HTR-8/SVneo (cell line): Measurements from ENCODE around the gene EIF4G1.

Experiments used
- DNase-seq: peaks from one replicate; pipeline ENCODE4 v3.0.0; 2011; ENCODE audit warnings: low spot score, mixed read lengths; ENCODE audit not compliant: insufficient read length
- FAIRE-seq: peaks from 2 replicates; lab custom pipeline; 2011; peaks lifted over from hg19 to GRCh38; lab: Jason Lieb, UNC

EIF4G1 gene

DNA sequence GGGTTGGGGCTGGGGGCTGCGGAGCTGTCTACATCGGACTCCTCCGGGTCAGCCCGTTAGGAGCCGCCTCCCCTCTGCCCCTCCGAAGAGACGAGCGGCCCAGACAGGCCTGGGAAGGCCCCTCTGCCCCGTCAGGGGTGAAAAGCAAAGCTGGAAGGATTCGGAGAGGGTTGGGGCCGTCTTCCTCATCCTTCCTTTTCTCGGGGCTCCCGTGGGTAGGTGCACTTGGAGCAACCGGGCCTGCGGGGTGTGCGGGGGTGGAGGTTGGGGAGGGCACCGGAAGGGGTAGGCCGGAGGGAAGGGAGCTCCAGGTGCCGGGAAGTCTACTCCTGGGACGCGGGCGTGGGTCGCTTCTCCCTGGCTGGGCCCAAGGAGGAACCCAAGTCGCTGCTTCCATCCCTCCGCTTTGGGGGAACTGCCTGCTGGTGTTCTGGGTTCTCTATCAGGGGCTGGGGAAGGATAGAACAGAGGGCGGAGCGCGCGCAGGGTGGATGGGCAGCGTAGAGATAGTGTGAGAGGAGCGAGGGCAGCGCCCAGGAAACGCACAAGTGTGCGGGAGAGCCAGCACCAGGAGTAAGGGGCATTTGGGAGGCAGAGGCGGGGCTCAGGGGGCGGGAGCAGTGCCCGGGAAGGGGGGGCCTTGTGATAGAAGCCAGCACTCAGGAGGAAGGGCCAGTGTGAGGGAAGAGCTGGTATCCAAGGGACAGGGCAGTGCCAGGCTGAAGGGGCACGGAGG is 47.7 kb downstream of the EIF4G1 start:
- FAIRE-seq (no peak), DNase-seq (peak; percentile 67)

DNA sequence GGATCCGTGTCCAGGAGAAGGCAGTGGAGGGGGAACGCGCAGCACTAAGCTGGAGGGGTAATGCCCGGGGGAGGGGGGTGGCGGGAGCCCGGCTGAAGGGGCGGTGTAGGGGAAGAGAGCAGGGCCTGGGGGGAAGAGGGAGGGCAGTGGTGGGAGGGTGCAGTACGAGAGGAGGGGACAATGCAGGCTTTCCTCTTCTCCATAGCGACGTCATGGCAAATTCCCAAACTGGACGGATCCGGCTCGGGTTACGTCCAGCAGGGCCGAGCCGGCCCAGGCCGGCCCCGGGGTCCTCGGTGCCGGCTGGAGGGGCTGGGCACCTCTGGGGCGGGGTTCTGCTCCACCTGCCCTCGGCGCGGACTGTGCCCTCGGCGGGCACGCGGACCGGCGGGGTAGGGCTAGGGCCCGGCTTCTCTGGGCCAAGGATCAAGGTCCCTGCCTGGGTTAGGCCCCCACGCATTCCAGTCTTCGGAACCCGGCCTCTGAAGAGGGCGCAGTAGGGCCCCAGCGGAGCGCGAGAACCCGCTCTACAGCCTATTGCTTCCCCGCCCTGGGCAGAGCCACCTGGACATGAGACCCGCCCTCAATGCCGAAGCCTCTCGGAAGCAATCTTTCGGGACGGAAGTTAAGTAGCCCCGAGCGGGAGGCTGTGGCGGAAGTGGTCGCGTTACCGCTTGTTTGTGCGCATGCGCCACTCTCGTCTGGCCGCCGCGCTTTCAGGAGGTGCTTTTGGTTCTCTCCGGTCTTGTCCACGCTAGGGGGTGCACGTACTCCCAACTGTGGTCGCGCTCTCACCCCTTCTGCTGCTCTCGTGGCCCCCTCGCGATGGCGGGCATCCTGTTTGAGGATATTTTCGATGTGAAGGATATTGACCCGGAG is 48.5 kb downstream of the EIF4G1 start:
- FAIRE-seq (peak; percentile 98), DNase-seq (peak; percentile 97)

DNA sequence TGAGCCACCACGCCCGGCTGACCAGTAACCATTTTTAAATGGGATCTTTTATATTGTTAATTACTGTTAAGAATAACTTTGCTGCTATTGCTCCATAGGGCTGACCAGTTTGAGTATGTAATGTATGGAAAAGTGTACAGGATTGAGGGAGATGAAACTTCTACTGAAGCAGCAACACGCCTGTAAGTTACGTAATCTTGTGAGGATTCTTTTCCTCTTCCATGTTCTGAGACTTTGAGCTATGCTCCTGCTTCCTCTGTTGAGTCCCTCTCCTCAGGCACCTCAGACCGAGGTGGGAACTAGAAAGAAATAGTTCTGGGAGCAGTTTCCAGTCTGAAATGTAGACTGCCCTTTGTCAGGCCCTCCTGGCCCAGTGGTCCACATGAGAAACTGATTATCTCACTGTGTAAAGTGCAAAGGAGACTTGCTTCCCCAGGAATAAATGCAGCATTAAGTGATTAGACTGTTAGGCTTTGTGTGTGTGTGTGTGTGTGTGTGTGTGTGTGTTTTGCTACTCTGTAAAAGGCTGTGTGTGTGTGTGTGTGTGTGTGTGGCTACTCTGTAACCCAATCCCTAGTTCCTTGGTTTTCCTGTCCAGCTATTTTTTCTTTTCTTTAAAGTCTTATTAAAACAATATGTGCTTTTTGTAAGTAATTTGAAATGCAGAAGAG is 52.3 kb downstream of the EIF4G1 start:
- DNase-seq (no peak), FAIRE-seq (no peak)

- DNase-seq, result no peak
- FAIRE-seq, result no peak
Observed at GRCh38 chr3:184368116-184368515, 53.7 kb downstream of the EIF4G1 start.

GRCh38 chr3:184368586-184369183 is 54.3 kb downstream of the EIF4G1 start:
- DNase-seq (no peak), FAIRE-seq (no peak)

GRCh38 chr3:184371570-184372018 is 57.2 kb downstream of the EIF4G1 start:
- DNase-seq (peak; percentile 90), FAIRE-seq (peak; percentile 54)

GRCh38 chr3:184372296-184372821 is 58.0 kb downstream of the EIF4G1 start:
- no peak for FAIRE-seq
- no peak for DNase-seq

DNA sequence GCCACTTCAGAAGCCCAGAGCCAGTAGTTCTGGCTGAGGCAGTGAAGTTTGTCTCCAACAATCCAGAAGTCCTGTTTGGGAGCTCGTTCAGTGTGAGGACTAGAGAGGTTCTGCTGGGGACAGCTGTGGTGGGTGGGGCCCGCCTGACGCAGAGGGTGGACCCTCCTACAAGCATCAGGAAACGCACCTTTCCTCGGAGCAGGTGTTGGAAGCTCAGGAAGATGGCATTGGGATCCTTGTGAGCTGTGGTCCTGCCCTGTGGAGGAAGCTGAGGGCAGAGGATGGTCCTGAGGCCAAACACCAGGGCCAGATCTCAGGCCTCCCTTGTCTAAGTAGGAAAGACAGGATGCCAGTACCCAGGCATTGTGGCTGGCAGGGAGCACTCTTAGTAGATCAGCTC is 58.5 kb downstream of the EIF4G1 start:
- FAIRE-seq, result no peak
- no peak for DNase-seq

- FAIRE-seq (no peak), DNase-seq (no peak)
Observed at GRCh38 chr3:184373422-184373821, 59.0 kb downstream of the EIF4G1 start.

- DNase-seq (no peak), FAIRE-seq (no peak)
Observed at GRCh38 chr3:184375747-184376461, 61.5 kb downstream of the EIF4G1 start.

DNA sequence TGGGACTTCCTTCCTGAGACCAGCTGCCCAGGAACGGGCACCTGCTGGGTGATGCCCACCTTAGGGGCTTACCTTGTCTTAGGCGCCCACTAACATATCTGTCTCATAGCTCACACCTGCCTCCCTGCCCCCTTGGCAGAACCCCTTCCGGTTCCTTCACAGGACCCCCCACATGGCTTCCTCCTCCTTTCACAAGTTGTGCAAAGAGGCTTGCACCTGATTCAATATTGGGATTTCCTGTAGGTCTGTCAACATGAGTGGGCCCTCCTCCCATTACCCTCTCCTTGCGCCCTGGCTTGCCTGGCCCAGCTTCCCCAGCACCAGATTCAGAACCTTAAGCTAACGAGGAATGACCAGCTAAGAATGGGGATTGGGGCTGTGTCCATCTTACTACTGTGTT is 63.0 kb downstream of the EIF4G1 start:
- FAIRE-seq, result no peak
- DNase-seq, result no peak

- DNase-seq, result no peak
Observed at GRCh38 chr3:184377882-184378445, 63.6 kb downstream of the EIF4G1 start, which contains the start of gene THPO. Gene THPO (minus strand): TSS chr3:184378207. CDS start chr3:184376259, 1,948 bp downstream.

GRCh38 chr3:184378651-184379357 is 64.4 kb downstream of the EIF4G1 start:
- FAIRE-seq (no peak), DNase-seq (no peak)

More at GRCh38 chr3:184377882-184378445, 63.6 kb downstream of the EIF4G1 start, which contains the start of gene THPO:
- no peak for FAIRE-seq

DNA sequence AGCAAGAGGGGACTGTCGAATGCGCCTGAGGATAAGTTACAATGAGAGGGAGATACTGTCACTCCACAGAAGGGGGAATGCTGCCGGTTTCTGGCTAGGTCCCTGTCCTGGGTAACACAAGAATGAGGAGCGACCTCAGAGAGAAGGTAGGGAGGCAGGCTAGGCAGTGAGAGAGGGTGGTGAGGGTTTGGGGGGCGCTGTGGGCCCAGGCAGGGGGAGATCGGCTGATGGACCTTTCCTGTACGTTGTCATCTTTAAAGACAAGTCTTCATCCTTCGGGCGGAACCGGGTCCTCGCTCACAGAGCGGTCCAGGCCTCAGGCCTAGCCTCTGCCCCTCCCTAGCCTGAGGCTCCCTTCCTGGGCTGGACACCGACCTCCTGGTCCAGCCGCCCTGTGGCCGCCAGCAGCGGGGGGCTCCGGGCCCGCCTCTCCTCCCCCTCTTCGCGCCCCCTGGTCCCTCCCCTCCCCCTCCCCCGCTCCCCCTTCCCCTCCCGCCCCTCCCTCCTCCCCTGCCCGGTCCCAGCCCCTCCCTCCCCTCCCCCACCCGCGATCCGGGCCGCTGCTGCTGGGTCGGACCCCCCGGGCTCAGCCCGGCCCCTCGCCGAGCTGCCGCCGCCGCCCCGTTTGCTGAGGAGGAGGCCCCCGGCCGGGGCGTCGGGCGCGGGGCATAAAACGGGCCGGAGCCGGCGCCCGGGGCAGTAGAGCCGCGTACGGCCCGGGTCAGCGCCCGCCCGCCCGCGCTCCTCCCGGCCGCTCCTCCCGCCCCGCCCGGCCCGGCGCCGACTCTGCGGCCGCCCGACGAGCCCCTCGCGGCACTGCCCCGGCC is 65.2 kb downstream of the EIF4G1 start, which contains the start of gene CHRD:
TSS of gene CHRD (plus strand) at position 697 of the 827 bp plus-strand sequence. CDS start 265 bp downstream, outside the sequence.
- FAIRE-seq (no peak), DNase-seq (no peak)

GRCh38 chr3:184380185-184380626 is 65.8 kb downstream of the EIF4G1 start:
- FAIRE-seq (peak; percentile 26), DNase-seq (peak; percentile 65)

GRCh38 chr3:184380627-184381260 is 66.3 kb downstream of the EIF4G1 start:
- FAIRE-seq (no peak), DNase-seq (no peak)
